A549 (cell line): ENCODE results near the gene TM6SF1. TPM values are rescaled to one million over a fixed set of nuclear protein-coding genes. Genes with fewer than 3 reads are reported as not detected.
"Not testable (repeated sequence)": the region's sequence is repeated elsewhere in the genome, so short reads cannot be mapped to it uniquely, and the experiment has no call there.

ENCODE experiments used
- ATAC-seq, 2 experiments: fragments of 200-7000 bp in 1 of 2; fragments of >200 bp in 1 of 2; cut with Nextera tagmentation in 1 of 2; cut with Tn5 transposase in 1 of 2; 3 replicates each; pipeline versions ENCODE4 v1.8.0 to v1.9.1; 2018 to 2020; ENCODE audit warnings: mild to moderate bottlenecking in 1 of 2, moderate library complexity in 1 of 2
- CTCF ChIA-PET: fragments of 300-600 bp; sonication (Branson Sonifier 250); formaldehyde crosslinking; extraction: SDS; loops from one replicate; lab custom pipeline; 2021; ENCODE audit warnings: antibody characterized with exemption, inconsistent platforms; lab: Yijun Ruan, JAX
- POLR2A ChIA-PET: fragments of 350-600 bp; formaldehyde crosslinking; extraction: SDS; loops from one replicate; lab custom pipeline; 2021; ENCODE audit warnings: antibody characterized with exemption, inconsistent platforms; lab: Yijun Ruan, JAX
- DNase-seq, 2 experiments: peaks; one replicate each; pipeline versions ENCODE4 v3.0.0 to v3.0.0-alpha.2; 2011 to 2016; ENCODE audit warnings: low read depth in 1 of 2, low spot score in 1 of 2
- FAIRE-seq: peaks from 2 replicates; lab custom pipeline; 2011; peaks lifted over from hg19 to GRCh38; lab: Jason Lieb, UNC
- H3K27ac ChIP-seq, 2 experiments: fragments of >200 bp; sonication (Bioruptor Twin); formaldehyde crosslinking; 3 replicates each; pipeline ENCODE4 v1.5.1; 2016 to 2017
- H3K4me1 ChIP-seq: fragments of >200 bp; sonication (Bioruptor Twin); formaldehyde crosslinking; 3 replicates; pipeline ENCODE4 v1.6.1; 2016
- H3K4me2 ChIP-seq: fragments of >200 bp; sonication (Bioruptor Twin); formaldehyde crosslinking; 3 replicates; pipeline ENCODE4 v1.6.1; 2016
- H3K4me3 ChIP-seq: fragments of >200 bp; sonication (Bioruptor Twin); formaldehyde crosslinking; 3 replicates; pipeline ENCODE4 v1.5.1; 2016
- H3K9me3 ChIP-seq: fragments of >200 bp; sonication (Bioruptor Twin); formaldehyde crosslinking; 3 replicates; pipeline ENCODE4 v1.6.1; 2016
- BHLHE40 ChIP-seq: IDR thresholded peaks from 2 replicates; pipeline ENCODE4 v1.6.1; 2012; ENCODE audit warnings: low read depth, low read length, inconsistent platforms
- CBX2 ChIP-seq: fragments of 200-600 bp; sonication (generic); IDR thresholded peaks from 2 replicates; pipeline ENCODE4 v1.6.1; 2016; ENCODE audit warnings: low read depth, mild to moderate bottlenecking, borderline replicate concordance
- CEBPB ChIP-seq, 2 experiments: fragments of >200 bp in 1 of 2; sonication (Bioruptor Twin) in 1 of 2; formaldehyde crosslinking in 1 of 2; IDR thresholded peaks; 2 replicates each; pipeline ENCODE4 v1.6.1; 2012 to 2016
- CHD2 ChIP-seq: fragments of 150-350 bp; IDR thresholded peaks from 2 replicates; pipeline ENCODE4 v1.6.1; 2014; ENCODE audit warnings: low read length; ENCODE audit not compliant: partially characterized antibody
- EHMT2 ChIP-seq: fragments of 200-600 bp; sonication (generic); IDR thresholded peaks from 2 replicates; pipeline ENCODE4 v1.6.1; 2016; ENCODE audit warnings: antibody characterized with exemption, low read depth, mild to moderate bottlenecking, moderate library complexity
- EP300 ChIP-seq, 2 experiments: fragments of >200 bp; sonication (Bioruptor Twin); formaldehyde crosslinking; IDR thresholded peaks; 2 replicates in 1 of 2; 3 replicates in 1 of 2; pipeline ENCODE4 v1.6.1; 2016 to 2017
- FOSL2 ChIP-seq, 2 experiments: fragments of 450-650 bp in 1 of 2; fragments of >200 bp in 1 of 2; sonication (Bioruptor Twin) in 1 of 2; formaldehyde crosslinking; IDR thresholded peaks; 2 replicates each; pipeline versions ENCODE4 v1.5.0 to v1.6.1; 2016 to 2020; ENCODE audit warnings: mild to moderate bottlenecking in 1 of 2, moderate library complexity in 1 of 2
- HOXA7 ChIP-seq: fragments of 250-450 bp; sonication (Bioruptor Pico); IDR thresholded peaks from 2 replicates; pipeline ENCODE4 v1.5.0; 2020; ENCODE audit warnings: mild to moderate bottlenecking, moderate library complexity
- JUN ChIP-seq, 2 experiments: fragments of >200 bp; sonication (Bioruptor Twin); formaldehyde crosslinking; IDR thresholded peaks; 2 replicates in 1 of 2; 3 replicates in 1 of 2; pipeline ENCODE4 v1.6.1; 2016 to 2017
- JUNB ChIP-seq: fragments of >200 bp; sonication (Bioruptor Twin); formaldehyde crosslinking; IDR thresholded peaks from 2 replicates; pipeline ENCODE4 v1.6.1; 2016
- KDM5A ChIP-seq: fragments of 200-600 bp; sonication (generic); IDR thresholded peaks from 2 replicates; pipeline ENCODE4 v1.6.1; 2016; ENCODE audit warnings: antibody characterized with exemption, mild to moderate bottlenecking
- MAFK ChIP-seq: fragments of 450-650 bp; IDR thresholded peaks from 2 replicates; pipeline ENCODE4 v1.6.1; 2014; ENCODE audit not compliant: partially characterized antibody
- MAZ ChIP-seq: fragments of 150-350 bp; IDR thresholded peaks from 2 replicates; pipeline ENCODE4 v1.6.1; 2014; ENCODE audit warnings: antibody characterized with exemption, low read depth, low read length, borderline replicate concordance
- NFE2L2 ChIP-seq: fragments of 150-350 bp; conservative IDR thresholded peaks from 2 replicates; pipeline ENCODE4 v1.6.1; 2014; ENCODE audit warnings: low read length
- NPAS2 ChIP-seq: fragments of 250-450 bp; sonication (Bioruptor Pico); IDR thresholded peaks from 2 replicates; pipeline ENCODE4 v1.8.0; 2022; ENCODE audit warnings: mild to moderate bottlenecking, moderate library complexity, borderline replicate concordance
- NR3C1 ChIP-seq: fragments of >200 bp; sonication (Bioruptor Twin); formaldehyde crosslinking; IDR thresholded peaks from 3 replicates; pipeline ENCODE4 v1.6.1; 2017
- PBX3 ChIP-seq: IDR thresholded peaks from 2 replicates; pipeline ENCODE4 v1.6.1; 2012
- PHF8 ChIP-seq: fragments of 200-600 bp; sonication (generic); IDR thresholded peaks from 2 replicates; pipeline ENCODE4 v1.6.1; 2016; ENCODE audit warnings: low read depth, mild to moderate bottlenecking, antibody characterized with exemption, moderate library complexity, borderline replicate concordance
- RNF2 ChIP-seq: fragments of 200-600 bp; sonication (generic); IDR thresholded peaks from 2 replicates; pipeline ENCODE4 v1.6.1; 2016; ENCODE audit warnings: low read depth, mild to moderate bottlenecking, antibody characterized with exemption, moderate library complexity, borderline replicate concordance
- SMC3 ChIP-seq: fragments of >200 bp; sonication (Bioruptor Twin); formaldehyde crosslinking; IDR thresholded peaks from 3 replicates; pipeline ENCODE4 v1.6.1; 2018; ENCODE audit warnings: inconsistent platforms
- SREBF2 ChIP-seq: fragments of 450-650 bp; IDR thresholded peaks from 2 replicates; pipeline ENCODE4 v1.6.1; 2014; ENCODE audit warnings: mild to moderate bottlenecking, moderate library complexity
- WGBS: methylation state at CpG from one replicate; pipeline ENCODE4 v1.1.6; 2017; ENCODE audit errors: missing lambda C conversion rate; 5-methylcytosine and 5-hydroxymethylcytosine counted together
- polyA plus RNA-seq, 4 experiments: library from polyadenylated mRNA; depleted of rRNA in 3 of 4; stranded (reverse); fragments of >200 nt; fragmentation: RNase III in 1 of 4; extraction: RNeasy Plus Mini Kit Qiagen cat#74134 plus additional on column Dnase treatment in 1 of 4; gene quantifications; 2 replicates in 3 of 4; 3 replicates in 1 of 4; pipeline ENCODE4 v1.2.3, GENCODE V29; 2011 to 2017
- TF ChIP-seq, protein P1 (sequence below): IDR thresholded peaks from 2 replicates; pipeline ENCODE4 v1.6.1; 2012; ENCODE audit warnings: low read depth, borderline replicate concordance

The TM6SF1 gene
- polyA plus RNA-seq, 2 of the 4 experiments (the other 2 are of a cell fraction), result 1.1 TPM; not detected in 1

GRCh38 chr15:83068054-83068453 lies 39.4 kb upstream of the TM6SF1 start:
- TF ChIP-seq CBX2 (no peak), CEBPB (IDR thresholded peaks at IDR 0.05) (no peak), NPAS2 (CRISPR knock-in tag) (no peak), BHLHE40 (no peak), JUNB (no peak), EHMT2 (no peak), MAZ (no peak), PBX3 (no peak), KDM5A (no peak), NR3C1 (no peak), SMC3 (no peak), RNF2 (no peak), HOXA7 (no peak), PHF8 (no peak), CHD2 (no peak), NFE2L2 (no peak), JUN (IDR thresholded peaks at IDR 0.05) (no peak), SREBF2 (no peak)
- TF ChIP-seq, protein P1, sequence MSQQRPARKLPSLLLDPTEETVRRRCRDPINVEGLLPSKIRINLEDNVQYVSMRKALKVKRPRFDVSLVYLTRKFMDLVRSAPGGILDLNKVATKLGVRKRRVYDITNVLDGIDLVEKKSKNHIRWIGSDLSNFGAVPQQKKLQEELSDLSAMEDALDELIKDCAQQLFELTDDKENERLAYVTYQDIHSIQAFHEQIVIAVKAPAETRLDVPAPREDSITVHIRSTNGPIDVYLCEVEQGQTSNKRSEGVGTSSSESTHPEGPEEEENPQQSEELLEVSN, result no peak
- DNase-seq (no peak), FAIRE-seq (no peak), ATAC-seq (no peak)
- ChIA-PET CTCF (interaction anchor here (0.7 to 1.9 kb wide), 7 partner anchors 18 to 180 kb away, joined by 3 to 5 read pairs (median 3); partner anchors contain the start of gene TM6SF1), POLR2A (interaction anchor here (1.2 kb wide), 1 partner anchor 60 kb away, joined by 4 read pairs; no protein-coding TSS in a partner anchor)
- Histone ChIP-seq H3K9me3 (peaks cover 6% of the 10 kb centered on the region; the same call in 2 of the 3 replicates), H3K4me3 (no peak overlapping the region), H3K27ac (peak overlapping the region; percentile 98), H3K4me1 (peaks cover 31% of the 10 kb centered on the region), H3K4me2 (peak overlapping the region; percentile 89; the same call in 2 of the 3 replicates)
- WGBS, result 90% methylated on average over 6 of the region's 6 CpGs

DNA sequence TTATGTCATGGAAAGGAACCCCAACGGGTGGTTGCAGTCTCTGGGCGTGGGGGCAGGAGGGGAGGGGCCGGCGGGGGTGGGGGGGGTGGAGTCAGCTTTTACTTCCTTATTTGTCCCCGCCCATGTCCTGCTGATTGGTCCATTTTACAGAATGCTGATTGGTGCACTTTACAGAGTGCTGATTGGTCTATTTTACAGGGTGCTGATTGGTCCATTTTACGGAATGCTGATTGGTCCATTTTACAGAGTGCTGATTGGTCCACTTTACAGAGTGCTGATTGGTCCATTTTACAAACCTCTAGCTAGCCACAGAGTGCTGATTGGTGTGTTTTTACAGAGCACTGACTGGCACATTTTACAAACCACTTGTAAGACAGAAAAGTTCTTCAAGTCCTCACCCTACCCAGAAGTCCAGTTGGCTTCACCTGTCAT lies 38.2 kb upstream of the TM6SF1 start:
- peak; percentile 98 for TF ChIP-seq MAFK
- ATAC-seq, H3K27ac ChIP-seq, H3K4me3 ChIP-seq, POLR2A ChIA-PET, H3K4me2 ChIP-seq, FAIRE-seq: not testable (repeated sequence)
- peaks cover 15% of the 10 kb centered on the region for H3K9me3 ChIP-seq
- 45% methylated on average over 6 of the region's 6 CpGs for WGBS
- H3K4me1 ChIP-seq, result peaks cover 20% of the 10 kb centered on the region
- CTCF ChIA-PET, result interaction anchor here (0.7 kb wide), 1 partner anchor 61 kb away, joined by 3 read pairs; no protein-coding TSS in a partner anchor
- DNase-seq, result peak in 1 of 2 experiments; percentile 83

- 16% methylated on average over 5 of the region's 5 CpGs for WGBS
- DNase-seq, result no peak
- CTCF ChIA-PET, result interaction anchor here (0.7 to 1.6 kb wide), 3 partner anchors 11 to 26 kb away, joined by 3 to 4 read pairs (median 3); no protein-coding TSS in a partner anchor
- FAIRE-seq, result no peak
- peaks cover 24% of the 10 kb centered on the region for H3K9me3 ChIP-seq
- TF ChIP-seq HOXA7 (no peak), NR3C1 (no peak), PHF8 (no peak), FOSL2 (IDR thresholded peaks at IDR 0.05) (no peak), FOSL2 (CRISPR knock-in tag; IDR thresholded peaks at IDR 0.05) (no peak), EP300 (IDR thresholded peaks at IDR 0.05) (no peak), EHMT2 (no peak)
- TF ChIP-seq, all 56 proteins: peak for 0
- no peak overlapping the region for H3K4me3 ChIP-seq
- H3K4me2 ChIP-seq, result no peak overlapping the region
- no peak; a peak in 2 of 6 replicates for ATAC-seq
- POLR2A ChIA-PET, result interaction anchor here (2.8 kb wide), 1 partner anchor 11 kb away, joined by 14 read pairs; the partner anchor contains the start of gene BTBD1
- H3K4me1 ChIP-seq, result no peaks in the 10 kb centered on the region
- no peak overlapping the region for H3K27ac ChIP-seq
These were observed 29.8 kb upstream of the TM6SF1 start for GRCh38 chr15:83077491-83078230.
